Left ventricle myocardium inferior (tissue), 1 donor: ENCODE measurements around the gene PGM1. TPM values are rescaled to one million over a fixed set of nuclear protein-coding genes. Genes with fewer than 3 reads are reported as not detected.

Experiments
- DNase-seq: peaks from one replicate; pipeline ENCODE4 v3.0.0-alpha.2; 2020
- H3K27ac ChIP-seq: fragments of 200-600 bp; replicated peaks from 2 replicates; pipeline ENCODE4 v1.8.0; 2021
- H3K27me3 ChIP-seq: fragments of 200-600 bp; 2 replicates; pipeline ENCODE4 v1.8.0; 2021; ENCODE audit warnings: low read depth
- H3K36me3 ChIP-seq: fragments of 200-600 bp; 2 replicates; pipeline ENCODE4 v1.8.0; 2021
- H3K4me1 ChIP-seq: fragments of 200-600 bp; 2 replicates; pipeline ENCODE4 v1.8.0; 2021
- H3K4me3 ChIP-seq: fragments of 200-600 bp; 2 replicates; pipeline ENCODE4 v1.8.0; 2021; ENCODE audit warnings: mild to moderate bottlenecking, moderate library complexity
- H3K9me3 ChIP-seq: fragments of 200-600 bp; replicated peaks from 2 replicates; pipeline ENCODE4 v1.8.0; 2021
- intact Hi-C: fragments of 100-400 bp; cut with micrococcal nuclease; formaldehyde crosslinking; loops from one replicate; pipeline ENCODE4 v1.11.0; 2022
- total RNA-seq: library from RNA; stranded (reverse); fragmentation: NEBNext Ultra II Directional; extraction: Animal tissue kit (Norgen Biotek cat#: 25700); gene quantifications from one replicate; pipeline ENCODE4 v1.2.1, GENCODE V29; 2021
- TF ChIP-seq, protein P1 (sequence below): fragments of 200-600 bp; IDR thresholded peaks from 2 replicates; pipeline ENCODE4 v1.8.0; 2021; ENCODE audit warnings: antibody characterized with exemption, mild to moderate bottlenecking, borderline replicate concordance
- donor health status: DM: no; HTN: yes; CAD: no; lungs with severe emphysema.

Gene PGM1
- total RNA-seq, 1 donor from 2014 or later: 280 TPM

DNA sequence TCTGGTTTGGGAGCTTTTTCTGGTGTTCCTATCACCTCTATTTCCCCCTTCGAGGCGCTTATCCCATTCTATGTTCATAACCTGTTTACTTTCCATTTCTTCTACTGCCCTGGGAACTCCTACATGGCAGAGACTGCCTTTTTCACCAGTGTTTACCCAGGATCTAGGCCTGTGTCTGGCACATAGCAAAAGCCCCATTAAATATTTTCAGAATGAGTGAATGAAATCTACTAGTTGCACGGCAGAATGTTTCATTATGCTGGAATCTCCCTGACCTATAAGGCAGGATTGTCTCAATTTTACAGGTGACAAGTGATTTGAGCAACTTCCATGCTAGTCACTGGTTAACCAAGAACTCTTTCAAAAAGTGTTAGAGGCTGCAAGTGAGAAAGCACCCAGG is 70.1 kb downstream of the PGM1 start:
- DNase-seq: no peak
- Histone ChIP-seq H3K4me1 (peaks cover 21% of the 10 kb centered on the region), H3K36me3 (peaks cover 28% of the 10 kb centered on the region), H3K27ac (no peak overlapping the region), H3K4me3 (no peak overlapping the region), H3K27me3 (no peaks in the 10 kb centered on the region), H3K9me3 (peaks cover 10% of the 10 kb centered on the region)
- TF ChIP-seq, protein P1, sequence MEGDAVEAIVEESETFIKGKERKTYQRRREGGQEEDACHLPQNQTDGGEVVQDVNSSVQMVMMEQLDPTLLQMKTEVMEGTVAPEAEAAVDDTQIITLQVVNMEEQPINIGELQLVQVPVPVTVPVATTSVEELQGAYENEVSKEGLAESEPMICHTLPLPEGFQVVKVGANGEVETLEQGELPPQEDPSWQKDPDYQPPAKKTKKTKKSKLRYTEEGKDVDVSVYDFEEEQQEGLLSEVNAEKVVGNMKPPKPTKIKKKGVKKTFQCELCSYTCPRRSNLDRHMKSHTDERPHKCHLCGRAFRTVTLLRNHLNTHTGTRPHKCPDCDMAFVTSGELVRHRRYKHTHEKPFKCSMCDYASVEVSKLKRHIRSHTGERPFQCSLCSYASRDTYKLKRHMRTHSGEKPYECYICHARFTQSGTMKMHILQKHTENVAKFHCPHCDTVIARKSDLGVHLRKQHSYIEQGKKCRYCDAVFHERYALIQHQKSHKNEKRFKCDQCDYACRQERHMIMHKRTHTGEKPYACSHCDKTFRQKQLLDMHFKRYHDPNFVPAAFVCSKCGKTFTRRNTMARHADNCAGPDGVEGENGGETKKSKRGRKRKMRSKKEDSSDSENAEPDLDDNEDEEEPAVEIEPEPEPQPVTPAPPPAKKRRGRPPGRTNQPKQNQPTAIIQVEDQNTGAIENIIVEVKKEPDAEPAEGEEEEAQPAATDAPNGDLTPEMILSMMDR: no peak
- intact Hi-C loops: no loop called here

- no peak overlapping the region for H3K4me3 ChIP-seq
- no peak for DNase-seq
- H3K27ac ChIP-seq: no peak overlapping the region
- H3K9me3 ChIP-seq: peaks cover 10% of the 10 kb centered on the region
- TF ChIP-seq, protein P1: no peak
- H3K4me1 ChIP-seq: peaks cover 21% of the 10 kb centered on the region
- peaks cover 22% of the 10 kb centered on the region for H3K36me3 ChIP-seq
- H3K27me3 ChIP-seq: no peaks in the 10 kb centered on the region
- intact Hi-C loops: no loop called here
Observed at GRCh38 chr1:63663873-63664272, 70.7 kb downstream of the PGM1 start.

DNA sequence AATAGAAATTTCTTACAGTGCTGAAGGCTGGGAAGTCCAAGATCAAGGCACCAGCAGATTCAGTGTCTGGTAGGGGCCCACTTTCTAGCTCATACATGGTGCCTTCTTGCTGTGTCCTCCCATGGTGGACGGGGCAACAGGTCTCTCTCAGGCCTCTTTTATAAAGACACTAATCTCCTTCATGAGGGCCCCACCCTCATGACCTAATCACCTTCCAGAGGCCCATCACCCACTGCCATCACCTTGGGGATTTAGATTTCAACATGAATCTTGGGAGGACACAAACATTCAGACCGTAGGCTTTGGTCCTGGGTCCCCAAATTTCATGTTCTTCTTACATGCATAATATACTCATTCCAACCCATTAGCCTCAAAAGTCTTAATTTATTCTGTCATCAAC is 71.5 kb downstream of the PGM1 start:
- peaks cover 10% of the 10 kb centered on the region for H3K9me3 ChIP-seq
- no peaks in the 10 kb centered on the region for H3K27me3 ChIP-seq
- peaks cover 13% of the 10 kb centered on the region for H3K36me3 ChIP-seq
- intact Hi-C loops: no loop called here
- no peak overlapping the region for H3K4me3 ChIP-seq
- no peak overlapping the region for H3K27ac ChIP-seq
- TF ChIP-seq, protein P1: no peak
- H3K4me1 ChIP-seq: peaks cover 21% of the 10 kb centered on the region
- no peak for DNase-seq

- TF ChIP-seq, protein P1: no peak
- Histone ChIP-seq H3K9me3 (peaks cover 10% of the 10 kb centered on the region), H3K27ac (no peak overlapping the region), H3K4me1 (peaks cover 21% of the 10 kb centered on the region), H3K36me3 (peaks cover 7% of the 10 kb centered on the region), H3K27me3 (no peaks in the 10 kb centered on the region), H3K4me3 (no peak overlapping the region)
- intact Hi-C loops: no loop called here
- DNase-seq: no peak
Observed at GRCh38 chr1:63665410-63665809, 72.2 kb downstream of the PGM1 start.

DNA sequence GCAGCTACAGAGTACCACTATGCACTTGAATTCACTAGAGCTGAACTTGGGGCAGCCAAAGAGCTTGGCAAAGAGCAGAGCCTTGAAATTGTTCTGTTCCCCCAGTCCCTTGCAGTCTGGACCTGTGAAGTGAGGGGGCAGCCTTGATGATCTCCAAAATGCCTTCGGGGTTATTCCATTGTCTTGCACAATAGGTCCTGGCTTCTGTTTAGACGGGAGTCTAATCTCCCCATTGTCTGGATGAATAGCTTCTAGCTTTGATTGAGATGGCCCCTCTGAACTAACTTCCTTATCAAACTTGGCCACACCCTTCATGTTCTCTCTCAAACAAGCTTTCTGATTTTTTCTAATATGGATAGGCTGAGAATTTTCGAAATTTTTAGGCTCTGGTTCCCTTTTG is 72.6 kb downstream of the PGM1 start:
- peaks cover 10% of the 10 kb centered on the region for H3K9me3 ChIP-seq
- DNase-seq: no peak
- H3K27ac ChIP-seq: no peak overlapping the region
- H3K4me1 ChIP-seq: peaks cover 21% of the 10 kb centered on the region
- H3K4me3 ChIP-seq: no peak overlapping the region
- intact Hi-C loops: no loop called here
- TF ChIP-seq, protein P1: no peak
- H3K36me3 ChIP-seq: peaks cover 2% of the 10 kb centered on the region
- no peaks in the 10 kb centered on the region for H3K27me3 ChIP-seq

DNA sequence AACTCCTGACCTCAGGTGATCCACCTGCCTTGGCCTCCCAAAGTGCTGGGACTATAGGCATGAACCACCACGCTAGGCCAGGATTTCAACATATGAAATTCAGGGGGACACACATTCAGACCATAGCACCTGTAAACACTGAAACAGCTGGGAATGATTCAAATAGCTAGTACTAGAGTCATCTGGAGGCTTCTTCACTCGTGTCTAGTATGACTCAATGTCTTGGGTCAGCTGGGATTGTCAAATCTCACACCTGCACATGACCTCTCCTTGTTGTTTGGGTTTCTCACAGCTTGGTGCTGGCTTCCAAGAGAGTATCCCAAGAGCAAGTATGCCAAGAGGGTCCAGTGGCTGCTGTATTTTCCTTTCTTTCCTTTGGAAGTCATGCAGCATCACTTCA is 75.1 kb downstream of the PGM1 start:
- no peak overlapping the region for H3K27ac ChIP-seq
- H3K36me3 ChIP-seq: no peaks in the 10 kb centered on the region
- intact Hi-C loops: no loop called here
- no peak for DNase-seq
- H3K9me3 ChIP-seq: peaks cover 10% of the 10 kb centered on the region
- peaks cover 9% of the 10 kb centered on the region for H3K4me1 ChIP-seq
- no peaks in the 10 kb centered on the region for H3K27me3 ChIP-seq
- TF ChIP-seq, protein P1: no peak
- no peak overlapping the region for H3K4me3 ChIP-seq
